GM19238 (cell line): ENCODE results near the gene GSTA4.
"Not testable (repeated sequence)": the region's sequence is repeated elsewhere in the genome, so short reads cannot be mapped to it uniquely, and the experiment has no call there.

ENCODE experiments used
- DNase-seq: peaks from one replicate; pipeline ENCODE4 v3.0.0; 2011; ENCODE audit warnings: low spot score; ENCODE audit not compliant: insufficient read length

The GSTA4 gene

DNA sequence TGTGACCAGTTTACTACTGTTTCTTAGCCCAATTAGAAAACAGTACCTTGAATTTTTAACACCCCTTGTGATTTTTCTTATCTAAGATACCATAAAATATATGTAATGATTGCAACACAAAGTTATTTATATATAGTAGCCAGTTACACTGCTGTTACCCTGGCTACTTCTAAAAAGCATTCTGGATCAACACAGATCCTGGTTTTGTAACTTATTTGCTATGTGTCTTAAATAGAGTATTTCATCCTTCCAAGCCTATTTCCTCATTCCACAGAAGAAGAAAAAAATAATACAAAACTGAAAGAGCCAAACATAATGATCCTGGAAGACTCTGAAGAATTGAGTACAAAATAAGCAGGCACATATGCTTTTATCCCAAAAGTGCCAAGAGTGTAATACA is 19.0 kb upstream of the GSTA4 start:
- no peak for DNase-seq

DNA sequence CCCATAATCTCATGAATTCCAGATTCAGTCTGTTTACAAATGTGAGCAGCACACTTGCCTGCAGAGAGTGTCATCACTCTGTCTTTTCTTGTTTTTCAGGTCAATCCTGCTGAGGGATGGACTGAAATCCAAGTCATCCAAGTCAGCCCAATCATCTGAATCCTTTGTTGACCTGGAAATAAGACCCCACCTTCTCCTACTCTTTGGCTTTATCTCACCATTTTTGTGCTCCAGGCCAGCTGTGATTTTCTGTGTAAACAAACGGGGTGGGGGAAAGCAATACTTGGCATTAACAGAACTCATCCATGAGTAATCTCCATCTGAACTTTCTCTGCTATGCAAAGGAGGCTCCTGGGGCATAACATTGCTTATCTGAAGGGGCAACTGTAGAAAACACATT is 16.9 kb upstream of the GSTA4 start:
- no peak for DNase-seq

DNA sequence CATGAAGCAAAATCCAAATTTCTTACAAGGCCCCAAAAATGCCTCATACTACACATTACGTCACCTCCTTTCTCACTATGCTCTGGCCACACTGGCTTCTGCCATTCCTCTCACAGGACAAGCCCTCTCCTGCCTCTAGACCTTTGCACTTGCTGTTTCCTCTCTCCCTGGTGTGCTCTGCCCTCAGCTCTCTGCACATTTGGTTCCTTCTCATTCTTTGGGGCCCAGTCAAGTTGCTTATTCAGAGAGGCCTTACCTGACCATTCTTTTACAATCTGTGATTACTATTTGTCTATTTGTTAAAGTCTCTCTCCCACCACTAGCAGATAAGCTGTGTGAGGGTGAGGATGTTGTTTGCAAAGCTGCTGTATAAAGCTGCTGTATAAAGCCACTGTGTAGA is 15.4 kb upstream of the GSTA4 start:
- no peak for DNase-seq

DNA sequence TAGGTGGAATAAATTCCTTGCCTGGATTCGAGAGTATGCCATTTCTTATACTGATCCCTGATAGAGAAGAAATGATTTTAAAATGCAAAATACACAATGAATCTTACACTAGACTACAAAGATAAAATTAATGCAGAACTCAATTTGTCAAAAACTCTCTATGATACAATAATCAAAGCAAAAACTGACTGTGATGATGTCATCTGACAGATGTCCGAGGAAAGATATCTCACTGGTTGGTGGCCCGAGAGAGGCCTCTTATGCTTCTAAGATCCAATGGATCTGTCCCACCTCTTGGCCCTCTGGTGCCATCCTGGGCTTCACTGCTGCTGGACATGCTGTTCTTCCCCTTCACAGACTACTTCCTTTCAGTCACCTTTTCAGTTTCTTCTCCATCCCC is 14.4 kb upstream of the GSTA4 start:
- no peak for DNase-seq

DNA sequence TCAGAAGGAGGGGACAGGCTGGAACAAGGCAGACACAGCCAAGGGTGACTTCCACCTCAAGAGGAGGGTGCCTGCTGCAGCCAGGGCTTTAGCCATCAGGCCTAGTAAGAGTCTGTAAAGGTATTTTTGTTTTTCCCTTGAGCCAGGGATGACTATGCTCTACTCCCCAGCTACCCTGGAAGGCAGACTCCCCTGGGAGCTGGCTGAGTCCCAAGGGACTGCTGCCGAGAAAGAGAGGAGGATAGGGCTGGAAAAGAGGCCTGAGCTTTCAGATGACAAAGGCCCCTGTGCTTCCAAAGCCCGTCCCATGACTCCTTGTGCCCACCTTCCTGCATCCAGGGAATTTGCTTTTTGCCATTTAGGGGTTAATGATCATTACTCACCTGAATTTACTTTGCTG is 14.0 kb upstream of the GSTA4 start:
- DNase-seq: no peak

DNA sequence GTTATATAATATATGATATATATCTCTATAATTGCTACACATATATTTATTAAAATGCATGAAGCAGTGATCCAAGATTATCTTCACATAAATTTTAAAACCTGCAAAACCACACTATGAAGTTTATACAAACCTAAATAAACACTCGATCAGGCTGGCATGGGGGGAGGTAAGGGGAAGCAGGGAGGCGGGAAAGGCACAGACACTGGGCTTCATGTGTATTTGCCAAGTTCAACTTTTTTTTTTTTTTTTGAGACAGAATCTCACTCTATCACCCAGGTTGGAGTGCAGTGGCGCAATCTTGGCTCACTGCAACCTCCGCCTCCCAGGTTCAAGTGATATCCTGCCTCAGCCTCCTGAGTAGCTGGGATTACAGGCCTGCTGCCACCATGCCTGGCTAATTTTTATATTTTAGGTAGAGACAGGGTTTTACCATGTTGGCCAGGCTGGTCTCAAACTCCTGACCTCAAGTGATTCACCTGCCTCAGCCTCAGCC is 13.2 kb upstream of the GSTA4 start:
- not testable (repeated sequence) for DNase-seq

DNA sequence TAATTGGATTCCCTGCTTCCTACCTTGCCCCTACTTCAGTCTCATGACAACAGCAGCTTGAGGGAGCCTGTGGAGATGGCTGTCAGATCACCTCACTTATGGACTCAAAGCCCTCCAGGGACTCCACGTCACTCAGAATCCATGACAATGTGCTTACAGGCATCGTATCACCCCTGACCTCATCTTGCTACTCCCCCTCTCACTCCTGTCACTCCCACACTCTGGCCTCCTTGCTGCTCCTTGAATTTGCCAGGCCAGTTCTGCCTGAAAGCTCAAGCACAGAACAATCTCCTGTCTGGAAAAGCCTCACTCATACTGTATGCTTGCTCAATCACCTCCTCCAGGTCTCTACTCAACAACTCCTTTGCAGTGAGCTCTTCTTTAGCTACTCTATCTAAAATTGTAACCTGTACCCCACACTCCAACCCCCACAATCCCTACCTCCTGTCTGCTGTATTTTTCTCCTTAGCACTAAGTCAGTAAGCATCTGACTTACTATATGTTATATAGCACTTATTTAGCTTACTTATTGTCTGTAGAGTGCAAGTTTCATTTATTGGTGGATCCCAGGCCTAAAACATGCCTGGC is 10.7 kb upstream of the GSTA4 start:
- no peak for DNase-seq

DNA sequence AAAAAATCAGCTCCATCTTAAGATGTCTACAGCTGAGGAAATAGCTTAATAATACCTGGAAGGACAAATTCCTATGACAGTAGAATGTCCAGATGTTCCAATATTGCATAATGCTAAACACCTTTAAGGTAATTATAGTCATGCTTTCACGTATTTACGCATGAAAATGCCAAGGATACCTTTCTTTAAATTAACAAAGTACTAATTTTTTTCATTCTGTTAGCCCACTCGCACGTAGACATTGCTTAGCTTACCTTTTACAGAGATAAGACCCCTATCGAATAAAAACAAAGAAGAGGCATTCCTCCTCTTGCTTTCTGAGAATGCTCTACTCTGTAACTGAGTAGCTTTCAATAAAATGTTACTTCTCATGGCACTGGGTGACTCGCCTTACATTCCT is 4.4 kb upstream of the GSTA4 start:
- no peak for DNase-seq

DNA sequence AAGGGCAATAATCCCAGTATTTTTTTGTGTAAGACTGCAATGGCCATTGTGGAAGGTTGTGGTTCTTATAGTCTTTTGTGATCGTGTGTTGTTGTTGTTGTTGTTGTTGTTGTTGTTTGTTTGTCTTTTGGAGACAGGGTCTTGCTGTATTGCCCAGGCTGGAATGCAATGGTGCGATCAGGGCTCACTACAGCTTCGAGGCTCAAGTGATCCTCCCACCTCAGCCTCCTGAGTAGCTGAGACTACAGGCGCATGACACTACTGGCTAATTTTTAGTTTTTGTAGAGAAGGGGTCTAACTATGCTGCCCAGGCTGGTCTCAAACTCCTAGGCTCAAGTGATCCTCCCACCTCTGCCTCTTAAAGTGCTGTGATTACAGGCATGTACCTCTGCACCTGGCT is 3.5 kb upstream of the GSTA4 start:
- no peak for DNase-seq

DNA sequence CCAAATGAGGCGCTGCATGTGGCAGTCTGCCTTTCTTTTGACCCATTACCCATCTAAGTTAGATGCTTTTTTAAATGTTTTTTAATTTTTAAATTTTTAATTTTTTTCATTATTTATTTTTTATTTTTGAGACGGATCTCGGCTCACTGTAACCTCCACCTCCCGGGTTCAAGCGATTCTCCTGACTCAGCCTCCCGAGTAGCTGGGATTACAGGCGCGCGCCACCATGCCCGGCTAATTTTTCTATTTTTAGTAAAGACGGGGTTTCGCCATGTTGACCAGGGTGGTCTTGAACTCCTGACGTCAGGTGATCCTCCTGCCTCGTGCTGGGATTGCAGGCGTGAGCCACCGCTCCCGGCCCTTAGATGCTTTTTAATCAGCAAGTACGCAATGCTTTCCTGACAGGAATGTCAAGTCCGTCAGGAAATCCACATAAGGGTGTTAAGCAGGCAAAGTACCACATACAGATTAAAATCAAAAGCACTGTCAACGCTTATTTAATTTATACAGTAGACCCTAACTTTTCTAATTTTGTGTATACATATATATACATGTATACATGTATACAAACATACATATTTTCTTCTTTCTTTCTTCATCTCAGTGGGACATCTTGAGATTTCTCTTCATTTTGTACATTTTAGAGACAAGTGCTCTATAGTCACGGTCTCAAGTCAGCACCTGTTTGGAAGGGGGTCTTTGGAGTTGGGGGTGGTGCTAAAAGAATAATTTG is 995 bp upstream of the GSTA4 start:
- no peak for DNase-seq

DNA sequence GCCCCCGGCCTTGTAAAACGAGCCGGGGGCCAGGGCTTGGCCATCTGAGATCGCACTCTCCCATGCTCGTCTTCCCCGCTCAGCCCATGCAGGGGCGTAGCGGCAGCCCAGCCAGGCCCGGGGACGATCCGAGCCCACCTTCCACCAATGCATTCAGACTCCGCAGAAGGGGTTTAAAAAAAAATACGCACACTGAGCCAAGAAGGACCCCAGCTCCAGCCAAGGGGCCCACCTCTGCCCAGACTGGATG is 320 bp downstream of the GSTA4 start:
- DNase-seq: peak; percentile 13

DNA sequence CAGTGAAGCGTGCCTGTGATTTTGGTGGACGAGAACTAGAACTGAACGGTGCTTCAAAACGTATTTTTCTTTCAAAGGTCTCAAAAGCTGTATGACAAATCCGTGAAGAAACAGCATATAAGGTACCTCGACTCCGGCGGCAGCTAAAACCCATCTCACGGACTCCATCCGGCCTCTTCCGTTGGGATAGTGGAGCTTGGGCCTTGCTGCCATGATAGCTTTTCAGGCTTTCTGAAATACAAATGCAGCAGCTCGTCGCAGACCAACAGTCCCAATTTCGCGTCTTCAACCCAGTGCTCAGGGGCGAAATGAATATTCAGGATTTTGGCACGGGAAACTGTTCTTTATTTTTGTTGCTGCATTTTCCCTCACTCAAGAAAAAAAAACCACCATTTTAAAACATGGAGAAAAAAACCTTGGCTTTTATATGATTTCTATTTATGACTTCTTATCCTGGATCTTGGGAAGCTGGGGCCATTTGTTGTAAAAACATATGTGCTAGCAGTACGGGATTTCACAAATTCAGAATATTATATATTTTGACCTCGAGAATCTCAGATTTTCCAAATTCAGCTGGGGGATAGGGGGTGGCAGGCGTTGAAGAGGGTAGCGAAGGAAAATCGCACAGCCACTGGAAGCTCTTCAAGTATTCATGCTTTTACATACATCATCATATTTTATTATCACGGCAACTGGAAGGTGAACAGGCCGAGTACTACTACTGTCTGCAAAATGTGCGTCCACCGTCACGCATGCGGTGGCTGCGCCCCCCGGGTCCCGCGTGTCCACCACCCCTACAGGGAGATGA is 849 bp downstream of the GSTA4 start:
- no peak for DNase-seq

DNA sequence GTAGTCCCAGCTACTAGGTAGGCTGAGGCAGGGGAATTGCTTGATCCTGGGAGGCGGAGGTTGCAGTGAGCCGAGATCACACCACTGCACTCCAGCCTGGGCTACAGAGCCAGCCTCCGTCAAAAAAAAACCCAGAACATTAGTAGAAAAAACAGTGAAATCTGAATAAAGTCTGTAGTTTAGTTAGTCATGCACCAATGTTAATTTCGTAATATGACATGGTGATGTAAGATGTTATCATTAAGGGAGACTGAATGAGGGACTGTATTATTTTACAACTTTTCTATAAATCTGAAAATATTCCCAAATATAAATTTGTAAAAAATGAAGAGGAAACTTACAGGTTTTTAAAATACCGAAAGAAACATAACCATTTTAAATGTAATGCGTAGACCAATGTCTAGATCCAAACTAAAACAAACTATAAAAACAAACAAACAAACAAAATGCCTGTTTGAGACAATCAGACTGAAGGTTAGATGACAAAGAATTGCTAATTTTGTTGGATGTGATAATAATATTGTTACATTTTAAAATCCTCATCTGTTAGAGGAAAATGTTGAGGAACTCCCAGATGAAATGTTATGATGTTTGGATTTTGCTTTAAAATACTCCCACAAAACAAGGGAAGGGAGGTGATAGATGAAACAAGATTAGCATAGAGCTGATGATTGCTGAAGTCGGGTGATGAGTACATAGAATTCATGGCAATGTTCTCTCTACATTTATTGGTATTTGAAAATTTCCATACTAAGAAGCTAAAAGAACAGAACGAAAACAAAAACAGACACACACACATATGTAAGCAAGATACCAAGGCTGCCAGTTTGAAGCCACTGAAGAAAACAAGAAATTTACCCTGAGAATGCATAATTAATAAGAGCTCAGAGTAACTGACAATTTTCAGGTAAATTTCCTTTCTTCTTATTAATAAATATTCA is 1.8 kb downstream of the GSTA4 start:
- DNase-seq: no peak

DNA sequence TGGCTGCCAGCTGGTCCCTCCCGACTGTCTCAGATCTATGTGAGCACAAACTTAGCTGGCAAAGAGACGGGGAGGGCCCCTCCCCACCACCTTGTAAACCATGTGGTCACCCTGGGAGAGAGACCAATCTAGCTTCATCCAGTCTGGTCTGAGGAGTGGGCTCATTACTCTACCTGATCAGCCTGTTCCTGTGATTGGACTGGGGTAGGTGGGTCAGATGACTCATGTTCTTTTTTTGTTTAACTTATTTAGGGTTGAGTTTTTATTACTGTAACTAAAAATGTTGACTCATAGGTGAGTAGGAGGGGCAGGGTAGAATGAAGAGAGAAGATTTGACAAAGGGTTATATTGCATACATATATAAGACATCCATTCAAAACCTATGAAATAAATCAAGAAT is 4.7 kb downstream of the GSTA4 start:
- DNase-seq: no peak

DNA sequence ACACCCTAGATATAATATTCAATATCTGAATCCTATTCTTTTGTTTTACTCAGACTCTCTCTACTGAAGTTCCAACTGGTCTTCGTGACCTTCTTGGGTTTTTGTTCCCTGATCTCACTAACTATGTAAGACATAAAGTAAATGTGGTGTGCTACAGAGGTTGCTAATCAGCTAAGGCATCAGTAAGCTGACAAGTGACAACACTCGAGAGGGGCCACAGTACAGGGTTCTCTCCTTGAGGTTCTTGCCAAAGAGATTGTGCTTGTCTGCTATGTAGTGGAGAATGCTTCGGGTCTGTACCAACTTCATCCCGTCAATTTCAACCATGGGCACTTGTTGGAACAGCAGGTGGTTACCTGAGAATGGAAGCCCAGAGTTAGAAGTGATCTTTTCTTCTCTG is 9.9 kb downstream of the GSTA4 start:
- no peak for DNase-seq

DNA sequence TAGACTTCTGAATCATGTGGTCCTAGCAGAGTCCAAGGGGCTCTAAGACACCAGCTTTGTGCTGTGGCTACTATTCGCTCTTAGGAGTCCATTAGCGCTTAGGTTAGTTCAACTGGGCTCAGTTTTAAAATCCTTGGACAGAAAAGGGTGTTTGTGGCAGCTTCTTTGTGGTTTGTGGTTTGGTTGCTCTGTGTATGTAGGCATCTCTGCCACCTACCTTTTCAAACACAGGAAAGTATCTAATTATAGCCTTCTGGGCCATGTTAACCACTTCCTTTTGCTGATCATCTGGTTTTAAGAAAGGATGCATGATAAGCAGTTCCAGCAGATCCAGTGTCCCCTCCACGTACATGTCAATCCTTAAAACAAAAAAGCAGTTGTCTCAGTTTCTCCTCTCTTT is 10.8 kb downstream of the GSTA4 start:
- DNase-seq: no peak

DNA sequence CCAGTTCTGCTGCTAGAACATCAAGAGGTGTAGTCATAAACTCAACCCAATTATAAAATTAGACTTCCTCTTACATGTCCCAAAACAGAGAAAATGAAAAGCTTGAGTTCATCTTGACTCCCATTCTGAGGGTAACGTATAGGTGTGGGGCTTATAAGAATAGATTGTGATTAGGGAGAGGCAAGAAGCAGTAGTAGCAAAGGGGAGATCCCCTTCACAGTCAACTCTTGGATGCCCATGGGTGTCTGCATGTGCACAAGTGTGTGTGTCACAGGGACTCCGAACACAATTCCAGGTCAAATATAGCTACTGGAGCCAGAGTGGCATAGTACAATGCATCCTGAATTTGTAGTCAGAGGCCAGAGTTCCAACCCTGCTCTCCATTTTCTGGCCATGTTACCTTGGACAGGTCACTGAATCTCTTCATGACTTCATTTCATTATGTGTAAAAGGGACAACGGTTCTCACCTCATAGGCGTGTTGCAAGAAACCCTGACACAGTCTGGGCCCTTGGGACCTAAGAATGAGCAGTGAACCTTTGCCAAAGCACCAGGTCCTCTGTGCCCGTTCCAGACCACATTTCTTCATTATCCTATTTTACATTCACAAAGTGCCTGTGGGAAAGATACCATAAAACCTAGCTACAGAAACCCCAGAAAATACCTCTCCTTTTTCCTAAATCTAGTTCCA is 11.8 kb downstream of the GSTA4 start:
- DNase-seq: no peak

DNA sequence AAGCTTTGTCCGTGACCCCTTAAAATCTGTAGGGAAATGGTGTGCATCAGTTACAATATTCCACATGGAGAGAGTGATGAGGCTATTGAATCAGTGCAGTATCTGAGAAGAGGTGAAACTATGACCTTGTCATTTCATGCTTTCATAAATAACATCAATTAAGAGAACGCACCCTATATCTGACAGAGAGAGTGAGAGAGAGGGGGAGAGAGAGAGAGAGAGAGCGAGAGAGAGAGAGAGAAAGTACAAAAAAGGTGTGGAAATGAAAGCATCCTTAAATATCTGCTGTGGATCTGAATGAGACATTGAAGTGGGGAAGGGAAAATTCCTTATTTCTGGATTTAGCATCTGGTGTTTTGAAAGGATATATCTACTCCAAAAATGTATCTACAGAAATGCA is 12.4 kb downstream of the GSTA4 start:
- no peak for DNase-seq

DNA sequence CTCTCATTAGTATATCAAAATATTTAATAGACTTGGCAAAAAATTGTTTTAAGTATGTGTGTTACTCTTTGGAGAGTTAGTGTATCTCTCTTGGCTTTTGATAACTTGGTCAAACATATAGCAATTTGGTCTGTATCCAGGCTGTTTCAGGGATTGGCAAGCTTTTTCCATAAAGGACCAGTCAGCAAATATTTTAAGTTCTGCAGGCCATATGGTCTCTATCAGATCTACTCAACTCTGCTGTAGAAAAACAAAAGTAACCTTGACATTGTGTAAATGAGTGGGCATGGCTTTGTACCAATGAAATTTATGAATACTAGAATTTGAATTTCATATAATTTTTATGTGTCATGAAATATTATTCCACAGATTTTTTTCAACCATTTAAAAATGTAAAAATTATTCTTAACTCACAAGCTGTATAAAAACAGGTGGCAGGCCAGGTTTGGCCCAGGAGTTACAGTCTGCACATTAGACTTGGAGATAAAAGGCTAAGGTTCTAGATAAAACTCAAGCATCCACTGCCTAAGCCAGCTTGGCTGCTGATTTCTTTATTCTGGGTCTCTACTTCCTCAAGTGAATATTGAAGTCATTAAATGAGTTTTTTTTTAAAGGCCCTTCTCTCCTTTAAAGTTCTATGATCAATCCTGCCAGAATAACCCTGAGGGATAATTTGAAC is 13.7 kb downstream of the GSTA4 start:
- DNase-seq: no peak

DNA sequence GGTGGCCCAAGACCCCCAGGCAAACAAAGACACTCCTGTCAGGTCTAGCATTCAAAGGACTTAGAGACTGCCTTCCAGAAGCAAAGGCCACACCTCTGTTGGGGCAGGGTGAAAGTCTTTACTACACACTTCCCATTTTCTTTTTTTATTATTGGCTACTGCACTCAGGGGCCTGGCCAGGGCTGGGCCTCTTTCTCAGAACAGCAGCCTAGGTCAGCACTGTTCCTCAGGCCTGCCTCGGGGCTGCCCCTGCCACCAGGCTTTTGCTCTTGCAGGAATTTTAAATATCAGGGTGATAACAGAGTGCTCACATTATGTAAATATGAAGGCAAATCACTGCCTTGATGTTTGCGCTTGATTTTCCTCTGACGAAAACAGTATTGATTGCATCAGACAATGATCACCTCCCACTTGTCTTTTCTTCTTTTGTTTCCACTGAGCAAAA is 18.5 kb downstream of the GSTA4 start:
- no peak for DNase-seq
